K562 (cell line): ENCODE results near the gene SPIB. TPM values are rescaled to one million over a fixed set of nuclear protein-coding genes. Genes with fewer than 3 reads are reported as not detected.

ENCODE experiments used
- ATAC-seq: fragments of 200-7000 bp; cut with Tn5 transposase; 3 replicates; pipeline ENCODE4 v1.9.1; 2020; ENCODE audit warnings: moderate library complexity
- BruUV-seq: library from RNA; stranded (reverse); fragments of 400-500 nt; replicated peaks from 2 replicates; lab custom pipeline; 2021; lab: Mats Ljungman, UMichigan
- CTCF ChIA-PET: fragments of 300-600 bp; formaldehyde crosslinking; extraction: SDS; loops from one replicate; lab custom pipeline; 2021; ENCODE audit warnings: low intra/inter-chr PET ratio; lab: Yijun Ruan, JAX
- POLR2A ChIA-PET: fragments of 300-600, 350-650 bp; sonication (Branson Sonifier 250); formaldehyde crosslinking; extraction: SDS; loops from one replicate; lab custom pipeline; 2021; ENCODE audit warnings: antibody characterized with exemption, inconsistent platforms; lab: Yijun Ruan, JAX
- DNase-seq, 4 experiments: peaks; one replicate each; pipeline versions ENCODE4 v3.0.0 to v3.0.0-alpha.2; 2011 to 2018; ENCODE audit warnings: low spot score in 3 of 4, mixed read lengths in 3 of 4; ENCODE audit errors: extremely low read depth in 1 of 4
- FAIRE-seq: peaks from 2 replicates; lab custom pipeline; 2011; peaks lifted over from hg19 to GRCh38; lab: Jason Lieb, UNC
- H2AFZ ChIP-seq: 2 replicates; pipeline ENCODE4 v1.6.0; 2011; ENCODE audit warnings: low read depth, low read length, control low read depth, inconsistent platforms
- H3K27ac ChIP-seq: fragments of 200-600 bp; 3 replicates; pipeline ENCODE4 v1.8.0; 2011; ENCODE audit warnings: low read depth, mild to moderate bottlenecking, control low read depth, inconsistent platforms, low read length, moderate library complexity, mixed read lengths; ENCODE audit errors: extremely low read depth
- H3K27me3 ChIP-seq, 2 experiments: fragments of 300-600 bp in 1 of 2; 2 replicates in 1 of 2; 3 replicates in 1 of 2; pipeline versions ENCODE4 v1.6.0 to v1.8.0; 2011; ENCODE audit warnings: inconsistent platforms in 2 of 2, low read length in 2 of 2, mild to moderate bottlenecking in 1 of 2, mixed read lengths in 1 of 2, moderate library complexity in 1 of 2; ENCODE audit not compliant: control insufficient read depth in 2 of 2, insufficient read depth in 2 of 2
- H3K36me3 ChIP-seq: fragments of 300-600 bp; 3 replicates; pipeline ENCODE4 v1.8.0; 2011; ENCODE audit warnings: mild to moderate bottlenecking, low read length, inconsistent platforms; ENCODE audit not compliant: control insufficient read depth, insufficient read depth
- H3K4me1 ChIP-seq, 2 experiments: fragments of 200-600 bp in 1 of 2; replicated peaks in 1 of 2; 2 replicates in 1 of 2; 3 replicates in 1 of 2; pipeline versions ENCODE4 v1.5.1 to v1.8.0; 2011; ENCODE audit warnings: inconsistent platforms in 2 of 2, low read length in 2 of 2, mild to moderate bottlenecking in 1 of 2, mixed read lengths in 1 of 2, moderate library complexity in 1 of 2; ENCODE audit not compliant: control insufficient read depth in 2 of 2, insufficient read depth in 2 of 2
- H3K4me2 ChIP-seq: 2 replicates; pipeline ENCODE4 v1.6.1; 2011; ENCODE audit warnings: low read length, control low read depth, inconsistent platforms, mixed read lengths; ENCODE audit not compliant: insufficient read depth
- H3K4me3 ChIP-seq: fragments of 200-600 bp; sonication (generic), shearing (Covaris generic); 2 replicates; pipeline ENCODE4 v1.5.1; 2016; ENCODE audit warnings: control low read depth, inconsistent platforms
- H3K79me2 ChIP-seq: fragments of 200-600 bp; 3 replicates; pipeline ENCODE4 v1.8.0; 2011; ENCODE audit warnings: low read length, inconsistent platforms; ENCODE audit not compliant: control insufficient read depth, insufficient read depth
- H3K9ac ChIP-seq, 2 experiments: 2 replicates each; pipeline versions ENCODE4 v1.6.0 to v1.6.1; 2011; ENCODE audit warnings: low read depth in 2 of 2, low read length in 2 of 2, control low read depth in 1 of 2, inconsistent platforms in 1 of 2, mild to moderate bottlenecking in 1 of 2, mixed read lengths in 1 of 2; ENCODE audit not compliant: insufficient read depth in 1 of 2
- H3K9me1 ChIP-seq: one replicate; pipeline ENCODE4 v1.6.0; 2011; ENCODE audit warnings: inconsistent platforms, mild to moderate bottlenecking, low read length, moderate library complexity; ENCODE audit not compliant: control insufficient read depth, insufficient read depth
- H3K9me3 ChIP-seq: replicated peaks from 2 replicates; pipeline ENCODE4 v1.5.1; 2011; ENCODE audit warnings: low read depth, low read length, inconsistent platforms; ENCODE audit not compliant: control insufficient read depth, insufficient read depth
- H4K20me1 ChIP-seq: replicated peaks from 2 replicates; pipeline ENCODE4 v1.6.1; 2011; ENCODE audit warnings: low read length, inconsistent platforms, mixed read lengths; ENCODE audit not compliant: control insufficient read depth, insufficient read depth
- NCOA6 ChIP-seq: fragments of 450-650 bp; IDR thresholded peaks from 2 replicates; pipeline ENCODE4 v1.6.1; 2017; ENCODE audit warnings: mild to moderate bottlenecking
- WGBS: fragments of 100-300 bp; shearing (Covaris generic); methylation state at CpG from one replicate; pipeline ENCODE4 v1.1.6; 2016; ENCODE audit warnings: low coverage, mixed read lengths; ENCODE audit not compliant: insufficient coverage; ENCODE audit errors: missing lambda C conversion rate; 5-methylcytosine and 5-hydroxymethylcytosine counted together
- in situ Hi-C: fragments of 300-500 bp; cut with MboI; formaldehyde crosslinking; loops from 4 replicates; pipeline ENCODE4 v1.15.0; 2018; ENCODE audit warnings: inconsistent platforms, mixed read lengths
- intact Hi-C: fragments of 100-400 bp; cut with micrococcal nuclease; formaldehyde crosslinking; loops from 2 replicates; pipeline ENCODE4 v1.14.2; 2022
- polyA plus RNA-seq, 8 experiments: library from polyadenylated mRNA; depleted of rRNA in 4 of 8; stranded (reverse) in 5 of 8; unstranded in 3 of 8; fragments of >200 nt; fragmentation: Nextera tagmentation in 2 of 8; fragmentation: Illumina TruSeq in 1 of 8; extraction: Ambion mirVana in 2 of 8; extraction: Trizol in 1 of 8; gene quantifications; 2 replicates each; pipeline versions ENCODE4 v1.2.1 to v1.2.3, GENCODE V29; 2011 to 2014; ENCODE audit warnings: inconsistent platforms in 1 of 8, missing spikeins in 1 of 8
- total RNA-seq, 7 experiments: library from RNA; depleted of rRNA in 6 of 7; stranded (reverse); fragments of >200 nt in 6 of 7; fragmentation: Illumina TruSeq in 2 of 7; extraction: Trizol in 2 of 7; gene quantifications; 2 replicates each; pipeline versions ENCODE4 v1.2.1 to v1.2.3, GENCODE V29; 2011 to 2021; ENCODE audit warnings: low replicate concordance in 1 of 7
- TF ChIP-seq, protein P1 (sequence below), 2 experiments: fragments of 200-800 bp in 1 of 2; sonication (Bioruptor generic) in 1 of 2; sonication (generic) in 1 of 2; formaldehyde crosslinking in 1 of 2; IDR thresholded peaks in 1 of 2; conservative IDR thresholded peaks in 1 of 2; 2 replicates each; pipeline versions ENCODE4 v1.5.0 to v1.6.1; 2016 to 2020; ENCODE audit warnings: missing compliant biosample characterization in 1 of 2, missing genetic modification characterization in 1 of 2, missing genetic modification reagents in 1 of 2

The SPIB gene
- total and polyA plus RNA-seq, 9 of the 15 experiments (the other 6 are each of a cell fraction or from before 2014, with no cell fraction given) = 0.06 to 1.0 (median 0.43) TPM; not detected in 1

DNA sequence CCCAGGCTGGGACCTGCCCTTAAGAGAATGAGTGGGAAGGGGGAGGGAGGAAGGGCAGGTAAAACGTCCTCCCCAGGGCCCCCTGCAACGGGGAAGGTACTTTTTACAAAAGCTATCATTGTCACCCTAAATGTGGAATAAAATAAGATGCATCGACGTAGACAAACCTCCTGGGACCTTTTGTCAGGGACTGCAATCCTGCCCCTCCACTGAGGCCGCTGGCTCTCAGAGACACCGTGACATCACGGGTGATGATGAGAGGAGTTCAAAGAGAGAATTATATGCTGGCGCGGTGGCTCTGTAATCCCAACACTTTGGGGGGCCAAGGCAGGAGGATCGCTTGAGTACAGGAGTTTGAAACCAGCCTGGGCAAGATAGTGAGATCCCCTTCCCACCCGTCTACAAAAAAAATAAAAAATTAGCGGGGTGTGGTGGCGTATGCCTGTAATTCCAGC, 12.2 kb downstream of the SPIB start:
- ChIA-PET CTCF (no interaction called here), POLR2A (interaction anchor here (0.6 to 1.1 kb wide), 3 partner anchors 13 to 124 kb away, joined by 3 read pairs; no protein-coding TSS in a partner anchor)
- WGBS = 59% methylated on average over 11 of the region's 13 CpGs
- Histone ChIP-seq H3K36me3 (no peaks in the 10 kb centered on the region), H3K4me2 (peak overlapping the region; percentile 85), H3K9me1 (no peaks in the 10 kb centered on the region), H3K4me3 (0 out of 2 replicates have a peak overlapping the region, but pooled peaks have one; percentile 53), H3K27ac (no peak overlapping the region; the same call in 2 of the 3 replicates), H3K79me2 (no peaks in the 10 kb centered on the region), H3K4me1 (peaks cover 12 to 52% of the 10 kb centered on the region in 2 experiments; a peak in 4 of 5 replicates), H3K27me3 (no peaks in the 10 kb centered on the region), H4K20me1 (no peaks in the 10 kb centered on the region), H3K9ac (peak overlapping the region; percentile 45 to 88; a peak in 3 of 4 replicates), H3K9me3 (no peaks in the 10 kb centered on the region), H2AFZ (peak overlapping the region; percentile 93)
- intact Hi-C loops = no loop called here
- DNase-seq (peak in 1 of 4 experiments; percentile 19), FAIRE-seq (no peak), ATAC-seq (no peak)
- no TSS peak for BruUV-seq
- in situ Hi-C loops = no loop called here
- TF ChIP-seq, protein P1, sequence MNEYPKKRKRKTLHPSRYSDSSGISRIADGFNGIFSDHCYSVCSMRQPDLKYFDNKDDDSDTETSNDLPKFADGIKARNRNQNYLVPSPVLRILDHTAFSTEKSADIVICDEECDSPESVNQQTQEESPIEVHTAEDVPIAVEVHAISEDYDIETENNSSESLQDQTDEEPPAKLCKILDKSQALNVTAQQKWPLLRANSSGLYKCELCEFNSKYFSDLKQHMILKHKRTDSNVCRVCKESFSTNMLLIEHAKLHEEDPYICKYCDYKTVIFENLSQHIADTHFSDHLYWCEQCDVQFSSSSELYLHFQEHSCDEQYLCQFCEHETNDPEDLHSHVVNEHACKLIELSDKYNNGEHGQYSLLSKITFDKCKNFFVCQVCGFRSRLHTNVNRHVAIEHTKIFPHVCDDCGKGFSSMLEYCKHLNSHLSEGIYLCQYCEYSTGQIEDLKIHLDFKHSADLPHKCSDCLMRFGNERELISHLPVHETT (CRISPR knock-in tag; conservative IDR thresholded peaks at IDR 0.05 in 1 of 2, IDR thresholded peaks at IDR 0.05 in 1 of 2) = no peak
- no peak for TF ChIP-seq NCOA6
